Hematopoietic multipotent progenitor cell treated with erythropoietin and hydrocortisone succinate and interleukin-3 and kit ligand, for 6 days (in vitro differentiated cells): Measurements from ENCODE around the gene PNPO.

Experiments used
- DNase-seq: peaks from one replicate; pipeline ENCODE4 v3.0.0-alpha.2; 2015

The PNPO gene

GRCh38 chr17:47941246-47942095 is at the start of gene PNPO:
TSS of gene PNPO (plus strand) at chr17:47941571. CDS start at chr17:47941676, 105 bp downstream.
- DNase-seq = peak; percentile 100

- peak; percentile 42 for DNase-seq
These were observed 46.6 kb upstream of the PNPO start for GRCh38 chr17:47894498-47895346.

- DNase-seq = peak; percentile 67
These were observed 46.0 kb upstream of the PNPO start for GRCh38 chr17:47895347-47895855.

GRCh38 chr17:47895856-47896671 is 45.3 kb upstream of the PNPO start, which contains the start of gene SP2:
TSS of gene SP2 (plus strand) at chr17:47896236. CDS start at chr17:47896287, 51 bp downstream.
- peak; percentile 100 for DNase-seq

- no peak for DNase-seq
These were observed 44.5 kb upstream of the PNPO start for GRCh38 chr17:47896672-47897490.

DNA sequence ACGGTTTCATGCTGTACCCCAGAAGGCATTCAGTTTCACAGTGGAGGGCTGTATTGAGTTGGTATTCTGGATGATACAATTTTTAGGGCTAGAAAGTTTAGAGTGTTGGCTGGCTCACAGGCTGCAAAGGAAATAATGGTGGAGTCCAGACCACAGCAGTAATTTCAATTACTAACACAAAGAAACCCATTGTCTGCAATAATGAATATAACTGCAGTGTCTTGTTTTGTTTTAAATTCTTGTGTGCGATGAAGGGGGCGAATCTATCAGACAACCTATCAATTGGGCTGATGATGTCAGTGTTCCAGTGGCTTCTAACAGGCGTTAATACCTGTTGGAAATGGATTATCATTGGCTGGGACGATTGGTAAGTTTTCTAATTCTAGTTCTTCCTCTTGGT is 43.8 kb upstream of the PNPO start:
- DNase-seq = no peak

- DNase-seq = peak; percentile 50
These were observed 43.1 kb upstream of the PNPO start for GRCh38 chr17:47898241-47898640.

DNA sequence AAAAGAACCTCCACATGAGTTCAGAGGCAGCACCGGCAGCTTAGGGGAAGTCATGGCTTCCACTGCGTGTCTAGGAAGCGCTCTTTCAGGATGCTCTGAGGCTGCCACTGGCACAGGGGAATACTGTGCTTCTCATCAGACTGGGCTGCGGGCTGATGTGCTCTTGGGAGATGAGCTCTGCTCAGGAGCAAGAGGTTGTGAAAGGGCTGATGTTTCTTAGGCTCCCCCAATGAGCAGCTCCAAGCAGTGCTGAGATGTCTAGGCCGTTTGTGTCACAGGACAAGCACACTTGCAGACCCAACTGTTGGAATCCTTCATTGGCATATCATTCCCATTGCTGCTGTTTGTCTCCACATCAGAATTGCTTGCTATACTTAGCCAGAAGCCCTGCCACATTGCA is 41.7 kb upstream of the PNPO start:
- no peak for DNase-seq

DNA sequence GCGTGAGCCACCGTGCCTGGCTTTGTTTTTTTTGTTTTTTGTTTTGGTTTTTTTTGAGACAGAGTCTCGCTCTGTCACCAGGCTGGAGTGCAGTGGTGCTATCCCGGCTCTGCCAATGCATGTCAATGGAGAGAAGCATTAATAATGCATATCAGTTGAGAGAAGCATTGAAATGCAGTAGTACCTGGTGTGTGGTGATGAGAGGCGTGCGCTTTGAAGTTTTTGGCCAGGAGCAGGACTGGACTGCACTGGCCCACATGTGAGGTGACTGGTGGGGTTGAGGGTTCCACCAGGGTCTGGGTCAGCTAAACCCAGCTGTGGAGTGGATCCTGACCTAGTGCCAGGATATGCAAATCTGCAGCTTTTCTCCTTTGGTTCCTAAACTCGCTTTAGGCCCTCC is 39.9 kb upstream of the PNPO start:
- no peak for DNase-seq

DNA sequence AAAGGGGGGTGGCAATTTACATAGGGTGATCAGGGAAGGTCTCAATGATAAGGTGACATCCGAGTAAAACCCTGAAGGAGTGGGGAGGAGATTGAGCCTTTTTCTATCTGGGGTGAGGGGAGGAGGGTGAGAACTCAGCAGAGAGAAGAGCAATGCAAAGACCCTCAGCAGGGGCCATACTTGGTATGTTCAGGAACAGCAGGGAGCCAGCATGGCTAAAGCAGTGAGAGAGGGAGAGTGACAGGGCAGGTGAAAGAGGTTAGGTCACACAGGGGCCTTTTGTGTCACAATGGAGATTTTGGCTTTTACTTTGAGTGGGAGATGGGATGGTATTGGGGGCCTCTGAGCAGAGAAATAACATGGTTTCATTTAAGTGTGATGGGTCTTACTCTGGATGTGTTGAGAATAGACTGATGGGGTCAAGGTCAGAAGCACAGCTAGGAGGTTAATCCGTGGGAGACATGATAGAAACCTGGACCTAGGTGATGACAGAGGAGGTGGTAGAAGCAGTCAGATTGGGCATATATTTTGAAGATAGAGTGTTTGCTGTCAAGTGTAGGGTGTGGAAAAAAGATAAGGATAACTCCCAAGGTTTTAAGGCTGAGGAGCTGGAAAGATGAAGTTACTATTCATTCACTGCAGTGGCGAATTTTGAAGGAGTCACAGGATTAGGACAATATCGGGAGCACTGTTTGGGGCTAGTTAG is 39.2 kb upstream of the PNPO start:
- no peak for DNase-seq

GRCh38 chr17:47905221-47905733 is 36.1 kb upstream of the PNPO start:
- DNase-seq = no peak

DNA sequence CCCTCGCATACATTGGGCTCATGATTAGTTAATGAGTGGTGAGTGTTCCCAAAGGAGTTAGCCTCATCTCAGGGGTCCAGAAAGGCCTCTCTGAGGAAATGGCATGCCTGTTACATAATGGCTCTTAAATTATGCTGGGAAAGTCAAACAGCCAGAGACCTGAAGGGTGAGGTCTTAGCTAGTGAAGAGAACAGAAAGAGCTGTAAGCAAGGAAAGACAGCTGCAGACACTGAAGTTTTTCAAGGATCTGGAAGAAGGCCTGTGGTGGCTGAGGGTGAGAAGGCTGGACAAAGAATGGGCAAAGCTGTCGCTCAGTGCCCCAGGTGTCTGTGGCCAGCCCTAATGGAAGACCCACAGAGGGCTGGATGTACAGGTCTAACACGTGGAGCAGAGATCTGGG is 34.9 kb upstream of the PNPO start:
- no peak for DNase-seq

DNA sequence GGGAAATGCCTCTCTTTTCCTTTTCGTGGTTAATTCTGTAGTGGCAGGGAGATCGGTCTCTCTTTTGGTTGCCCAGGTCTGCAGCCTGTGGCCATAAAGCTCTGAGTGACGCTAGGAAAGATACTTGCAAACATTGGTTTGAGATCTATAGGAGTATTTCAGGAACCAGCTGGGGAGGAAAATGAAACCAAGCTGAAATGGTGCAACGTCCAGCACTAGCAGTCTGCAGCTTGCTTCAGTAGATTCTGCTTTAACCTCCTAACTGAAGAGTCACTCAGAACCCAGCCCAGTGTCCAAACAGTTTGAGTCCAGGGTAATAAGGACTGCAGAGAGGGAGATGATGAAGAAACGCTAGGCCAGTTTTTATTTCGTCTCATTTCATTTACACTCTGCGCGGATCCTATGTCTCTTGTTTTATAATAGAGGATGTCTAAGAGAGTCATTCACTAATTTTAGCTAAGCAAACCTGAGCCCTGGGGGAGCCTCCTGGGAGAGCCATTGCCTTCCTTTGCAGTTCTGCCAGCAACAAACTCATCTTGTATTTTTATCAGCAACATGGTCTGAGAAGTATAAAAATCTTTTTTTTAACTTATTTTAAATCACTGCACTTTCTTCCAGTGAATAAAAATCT is 33.3 kb upstream of the PNPO start:
- peak; percentile 24 for DNase-seq

DNA sequence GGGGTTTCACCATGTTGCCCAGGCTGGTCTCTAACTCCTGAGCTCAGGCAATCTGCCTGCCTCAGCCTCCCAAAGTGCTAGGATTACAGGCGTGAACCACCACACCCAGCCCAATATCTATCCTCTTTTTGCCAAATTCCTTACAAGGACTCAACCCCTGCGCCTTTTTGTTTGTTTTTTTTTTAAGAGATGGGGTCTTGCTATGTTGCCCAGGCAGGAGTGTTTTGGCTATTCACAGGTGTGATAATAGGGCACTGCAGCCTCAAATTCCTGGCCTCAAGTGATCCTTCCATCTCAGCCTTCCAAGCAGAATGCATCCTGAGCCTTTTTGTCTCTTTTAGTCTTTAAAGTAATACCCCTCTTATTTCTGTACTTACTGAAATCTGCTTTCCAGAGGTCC is 28.3 kb upstream of the PNPO start:
- DNase-seq = no peak

- peak; percentile 33 for DNase-seq
These were observed 26.9 kb upstream of the PNPO start for GRCh38 chr17:47914306-47914948.

DNA sequence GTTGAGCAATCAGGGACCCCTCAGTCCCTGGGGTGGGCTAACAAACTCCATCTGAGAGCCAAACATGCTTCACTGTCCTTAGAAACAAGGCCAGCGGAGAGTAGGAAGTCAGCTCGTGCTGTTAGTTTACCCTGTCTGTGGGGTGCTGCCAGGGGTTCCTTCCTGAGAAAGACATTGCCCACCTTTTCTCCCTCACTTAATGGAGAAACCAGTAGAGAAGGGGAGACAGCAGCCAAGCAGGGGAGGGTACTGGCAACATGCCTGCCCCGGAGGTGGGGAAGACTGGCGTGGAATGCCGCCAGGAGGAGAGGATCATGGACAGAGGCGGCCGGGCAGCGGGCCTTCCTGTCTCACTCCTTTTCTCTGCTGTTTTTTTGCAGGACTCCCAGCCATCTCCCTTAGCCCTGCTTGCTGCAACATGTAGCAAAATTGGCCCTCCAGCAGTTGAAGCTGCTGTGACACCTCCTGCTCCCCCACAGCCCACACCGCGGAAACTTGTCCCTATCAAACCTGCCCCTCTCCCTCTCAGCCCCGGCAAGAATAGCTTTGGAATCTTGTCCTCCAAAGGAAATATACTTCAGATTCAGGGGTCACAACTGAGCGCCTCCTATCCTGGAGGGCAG is 25.5 kb upstream of the PNPO start:
- DNase-seq = no peak

DNA sequence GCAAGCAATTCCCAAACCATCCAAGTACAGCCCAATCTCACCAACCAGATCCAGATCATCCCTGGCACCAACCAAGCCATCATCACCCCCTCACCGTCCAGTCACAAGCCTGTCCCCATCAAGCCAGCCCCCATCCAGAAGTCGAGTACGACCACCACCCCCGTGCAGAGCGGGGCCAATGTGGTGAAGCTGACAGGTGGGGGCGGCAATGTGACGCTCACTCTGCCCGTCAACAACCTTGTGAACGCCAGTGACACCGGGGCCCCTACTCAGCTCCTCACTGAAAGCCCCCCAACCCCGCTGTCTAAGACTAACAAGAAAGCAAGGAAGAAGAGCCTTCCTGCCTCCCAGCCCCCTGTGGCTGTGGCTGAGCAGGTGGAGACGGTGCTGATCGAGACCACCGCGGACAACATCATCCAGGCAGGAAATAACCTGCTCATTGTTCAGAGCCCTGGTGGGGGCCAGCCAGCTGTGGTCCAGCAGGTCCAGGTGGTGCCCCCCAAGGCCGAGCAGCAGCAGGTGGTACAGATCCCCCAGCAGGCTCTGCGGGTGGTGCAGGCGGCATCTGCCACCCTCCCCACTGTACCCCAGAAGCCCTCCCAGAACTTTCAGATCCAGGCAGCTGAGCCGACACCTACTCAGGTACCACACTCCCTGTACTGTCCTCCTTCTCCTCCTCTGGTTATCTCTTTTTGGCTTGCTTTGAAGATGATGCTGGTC is 24.7 kb upstream of the PNPO start:
- DNase-seq = no peak

- no peak for DNase-seq
These were observed 23.8 kb upstream of the PNPO start for GRCh38 chr17:47917581-47917980.

DNA sequence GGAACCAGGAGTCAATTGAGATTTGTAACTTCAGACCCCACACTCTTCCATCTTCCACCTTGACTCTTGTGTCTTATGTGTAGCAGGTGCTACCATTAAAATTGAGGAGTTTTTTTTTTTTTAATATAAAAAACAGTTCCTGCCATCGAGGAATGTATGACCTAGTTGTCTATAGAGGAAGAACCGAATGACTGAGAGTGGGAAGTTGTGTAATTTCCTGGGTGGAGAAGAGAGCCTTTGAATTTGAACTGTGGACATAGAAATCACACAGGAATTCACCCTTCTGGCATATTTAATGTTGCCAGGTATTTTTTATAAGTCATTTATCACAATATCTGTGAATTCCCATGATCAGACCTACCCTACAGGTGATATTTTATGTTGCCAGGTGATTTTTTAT is 23.4 kb upstream of the PNPO start:
- DNase-seq = no peak
